G401 (cell line): Measurements from ENCODE around the gene ARHGAP4. TPM values are rescaled to one million over a fixed set of nuclear protein-coding genes. Genes with fewer than 3 reads are reported as not detected.
A peak's percentile ranks its signal among the peaks of the same experiment; 100 is the strongest.

Experiments
- DNase-seq: peaks from one replicate; pipeline ENCODE4 v3.0.0-alpha.2; 2015; ENCODE audit warnings: low spot score
- in situ Hi-C: cut with HindIII; loops from 2 replicates; pipeline ENCODE4 v1.10.0; 2016; ENCODE audit warnings: low sequenced_read_pairs, mixed read lengths
- total RNA-seq: library from RNA; depleted of rRNA; stranded (reverse); fragments of >200 nt; shearing (Covaris generic); gene quantifications from 2 replicates; pipeline ENCODE4 v1.2.3, GENCODE V29; 2014; rRNA removed

The ARHGAP4 gene
- total RNA-seq, 1 experiment from 2014 or later: 55.7 TPM

GRCh38 chrX:153862369-153863250 is 63.5 kb downstream of the ARHGAP4 start:
- peak; percentile 76 for DNase-seq
- in situ Hi-C loops: no loop called here

- DNase-seq: peak; percentile 83
- in situ Hi-C loops: no loop called here
These were observed 64.2 kb downstream of the ARHGAP4 start for GRCh38 chrX:153861733-153862310.

DNA sequence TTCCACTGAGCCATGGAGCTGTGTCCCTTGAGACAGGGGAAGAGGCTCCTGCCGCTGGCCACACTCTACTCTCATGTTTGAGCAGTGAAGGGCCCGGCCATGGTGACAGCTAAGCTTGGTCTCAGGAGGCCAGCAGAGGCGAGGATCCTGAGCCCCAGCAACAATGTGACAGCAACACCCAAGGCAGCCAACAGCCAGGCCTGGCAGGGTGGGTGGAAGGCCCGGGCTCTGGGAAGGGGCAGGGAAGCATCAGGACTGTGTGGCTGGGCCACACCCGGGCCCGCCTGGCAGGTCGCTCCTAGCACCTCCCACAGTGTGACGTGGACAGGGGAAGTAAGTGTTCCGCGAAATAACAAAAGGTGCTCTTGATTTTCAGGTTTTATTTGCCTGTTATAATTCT is 64.9 kb downstream of the ARHGAP4 start:
- in situ Hi-C loops: no loop called here
- no peak for DNase-seq

Other genes with a start within 250 kb of the ARHGAP4 start
- 13.1 and 14.5 TPM in 2 replicates for gene SLC6A8, start 238.3 kb downstream of the ARHGAP4 start, total RNA-seq
- 132 and 202 TPM in 2 replicates for gene BCAP31, start 201.9 kb downstream of the ARHGAP4 start, total RNA-seq
- gene ABCD1, start 201.4 kb downstream of the ARHGAP4 start, total RNA-seq: 5.3 and 6.8 TPM in 2 replicates
- 1.5 TPM in 1 of 2 replicates, not detected in the other for gene PLXNB3, start 162.0 kb downstream of the ARHGAP4 start, total RNA-seq
- 0.06 TPM in 1 of 2 replicates, not detected in the other for gene SRPK3, start 145.2 kb downstream of the ARHGAP4 start, total RNA-seq
- gene IDH3G, start 131.9 kb downstream of the ARHGAP4 start, total RNA-seq: 55.7 and 71.2 TPM in 2 replicates
- gene SSR4, start 131.6 kb downstream of the ARHGAP4 start, total RNA-seq: 142 and 157 TPM in 2 replicates
- gene PDZD4, start 95.7 kb downstream of the ARHGAP4 start, total RNA-seq: 15.6 and 16.9 TPM in 2 replicates
- 31.3 and 34.0 TPM in 2 replicates for gene L1CAM, start 40.1 kb downstream of the ARHGAP4 start, total RNA-seq
- gene AVPR2, start 21.6 kb downstream of the ARHGAP4 start, total RNA-seq: 0.25 TPM in 1 of 2 replicates, not detected in the other
- 136 and 159 TPM in 2 replicates for gene NAA10, start 8.8 kb upstream of the ARHGAP4 start, total RNA-seq
- gene RENBP, start 18.4 kb upstream of the ARHGAP4 start, total RNA-seq: 7.1 and 8.4 TPM in 2 replicates
- 12.4 and 16.1 TPM in 2 replicates for gene HCFC1, start 45.6 kb upstream of the ARHGAP4 start, total RNA-seq
- 1.4 and 7.4 TPM in 2 replicates for gene TMEM187, start 46.5 kb upstream of the ARHGAP4 start, total RNA-seq
- 140 and 144 TPM in 2 replicates for gene IRAK1, start 93.6 kb upstream of the ARHGAP4 start, total RNA-seq
- 19.8 and 33.1 TPM in 2 replicates for gene MECP2, start 171.5 kb upstream of the ARHGAP4 start, total RNA-seq
- gene OPN1LW, start 218.0 kb upstream of the ARHGAP4 start, total RNA-seq: not detected in 2 replicates